Endothelial cell (in vitro differentiated cells): ENCODE results near the gene E4F1. TPM values are rescaled to one million over a fixed set of nuclear protein-coding genes. Genes with fewer than 3 reads are reported as not detected.

Source experiments
- DNase-seq: peaks from one replicate; pipeline ENCODE4 v3.0.0; 2021; ENCODE audit warnings: low spot score
- H3K27ac Mint-ChIP-seq: one replicate; pipeline ENCODE4 v1.8.0; 2021; ENCODE audit warnings: mixed read lengths, inconsistent platforms; ENCODE audit not compliant: unreplicated experiment
- H3K27me3 Mint-ChIP-seq: one replicate; pipeline ENCODE4 v1.8.0; 2021; ENCODE audit warnings: mild to moderate bottlenecking, moderate library complexity, mixed read lengths, inconsistent platforms; ENCODE audit not compliant: unreplicated experiment
- H3K36me3 Mint-ChIP-seq: one replicate; pipeline ENCODE4 v1.8.0; 2021; ENCODE audit warnings: mild to moderate bottlenecking, low read depth, mixed read lengths, inconsistent platforms; ENCODE audit not compliant: unreplicated experiment
- H3K4me1 Mint-ChIP-seq: one replicate; pipeline ENCODE4 v1.8.0; 2021; ENCODE audit warnings: mild to moderate bottlenecking, mixed read lengths, inconsistent platforms; ENCODE audit not compliant: unreplicated experiment
- H3K4me3 Mint-ChIP-seq: one replicate; pipeline ENCODE4 v1.8.0; 2021; ENCODE audit warnings: mild to moderate bottlenecking, mixed read lengths, inconsistent platforms; ENCODE audit not compliant: unreplicated experiment
- H3K9me3 Mint-ChIP-seq: one replicate; pipeline ENCODE4 v1.8.0; 2021; ENCODE audit warnings: mixed read lengths, inconsistent platforms; ENCODE audit not compliant: unreplicated experiment
- total RNA-seq: library from RNA; stranded (reverse); fragmentation: NEBNext Ultra II Directional; extraction: Animal tissue kit (Norgen Biotek cat#: 25700); gene quantifications from one replicate; pipeline ENCODE4 v1.2.1, GENCODE V29; 2021; ENCODE audit not compliant: unreplicated experiment
- TF ChIP-seq, protein P1 (sequence below): fragments of 200-600 bp; sonication (generic); IDR thresholded peaks from one replicate; pipeline ENCODE4 v1.5.0; 2021; ENCODE audit warnings: antibody characterized with exemption; ENCODE audit not compliant: unreplicated experiment

The E4F1 gene
- total RNA-seq, 1 donor from 2014 or later = 35.9 TPM

DNA sequence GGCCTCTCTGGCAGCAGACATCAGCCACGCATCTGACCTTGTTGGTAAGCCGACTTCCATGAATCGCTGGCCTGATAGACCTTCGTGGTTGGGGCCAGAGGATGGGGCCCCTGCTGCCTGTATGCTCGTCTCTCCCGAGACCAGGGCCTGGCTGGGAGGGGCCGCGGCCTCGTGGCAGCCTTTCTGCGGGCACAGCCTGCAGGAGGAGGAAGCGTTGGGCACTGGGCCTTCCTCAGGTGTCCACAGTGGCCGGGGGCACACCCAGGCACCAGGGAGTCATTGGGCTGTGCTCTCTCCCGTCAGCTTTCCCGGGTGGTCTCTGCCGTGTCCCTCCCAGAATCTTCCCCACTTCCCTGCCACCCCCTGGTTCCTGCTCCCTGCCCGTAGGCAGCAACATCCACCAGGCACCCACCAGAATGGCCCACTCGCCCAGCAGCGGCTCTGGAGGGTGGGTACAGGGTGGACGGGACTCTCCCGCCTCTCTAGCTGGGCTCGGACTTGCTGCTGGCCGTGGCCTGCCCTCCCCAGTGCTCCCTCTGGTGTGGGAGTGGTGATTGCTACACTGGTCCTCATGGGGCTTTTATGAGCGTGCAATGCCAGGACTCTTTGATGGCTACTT, 6.3 kb downstream of the E4F1 start:
- TF ChIP-seq, protein P1, sequence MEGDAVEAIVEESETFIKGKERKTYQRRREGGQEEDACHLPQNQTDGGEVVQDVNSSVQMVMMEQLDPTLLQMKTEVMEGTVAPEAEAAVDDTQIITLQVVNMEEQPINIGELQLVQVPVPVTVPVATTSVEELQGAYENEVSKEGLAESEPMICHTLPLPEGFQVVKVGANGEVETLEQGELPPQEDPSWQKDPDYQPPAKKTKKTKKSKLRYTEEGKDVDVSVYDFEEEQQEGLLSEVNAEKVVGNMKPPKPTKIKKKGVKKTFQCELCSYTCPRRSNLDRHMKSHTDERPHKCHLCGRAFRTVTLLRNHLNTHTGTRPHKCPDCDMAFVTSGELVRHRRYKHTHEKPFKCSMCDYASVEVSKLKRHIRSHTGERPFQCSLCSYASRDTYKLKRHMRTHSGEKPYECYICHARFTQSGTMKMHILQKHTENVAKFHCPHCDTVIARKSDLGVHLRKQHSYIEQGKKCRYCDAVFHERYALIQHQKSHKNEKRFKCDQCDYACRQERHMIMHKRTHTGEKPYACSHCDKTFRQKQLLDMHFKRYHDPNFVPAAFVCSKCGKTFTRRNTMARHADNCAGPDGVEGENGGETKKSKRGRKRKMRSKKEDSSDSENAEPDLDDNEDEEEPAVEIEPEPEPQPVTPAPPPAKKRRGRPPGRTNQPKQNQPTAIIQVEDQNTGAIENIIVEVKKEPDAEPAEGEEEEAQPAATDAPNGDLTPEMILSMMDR = no peak
- no peak for DNase-seq
- peaks cover 6% of the 10 kb centered on the region for H3K27me3 Mint-ChIP-seq
- no peaks in the 10 kb centered on the region for H3K36me3 Mint-ChIP-seq
- H3K27ac Mint-ChIP-seq = no peak overlapping the region
- no peak overlapping the region for H3K4me3 Mint-ChIP-seq
- H3K9me3 Mint-ChIP-seq = no peaks in the 10 kb centered on the region
- H3K4me1 Mint-ChIP-seq = no peaks in the 10 kb centered on the region

DNA sequence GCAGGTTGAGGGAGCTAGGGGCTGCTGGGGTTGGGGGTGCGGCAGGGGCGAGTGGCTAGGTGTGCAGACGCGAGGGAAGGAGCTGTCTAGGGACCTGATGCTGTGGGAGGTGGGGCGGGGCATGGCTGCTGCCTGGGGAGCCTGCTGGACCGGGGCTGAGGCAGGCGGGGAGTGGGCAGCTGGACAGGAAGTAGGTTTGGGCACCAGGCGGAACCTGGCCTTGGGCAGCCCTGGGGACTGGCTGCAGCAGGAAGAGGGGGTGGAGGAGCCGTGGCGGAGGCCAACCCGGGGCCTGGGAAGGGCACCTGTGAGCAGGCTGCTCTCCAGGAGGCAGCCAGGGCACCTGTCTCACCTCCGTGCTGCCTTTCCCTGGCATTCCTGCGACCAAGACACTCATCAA, 7.0 kb downstream of the E4F1 start:
- Mint-ChIP-seq H3K27me3 (peaks cover 3% of the 10 kb centered on the region), H3K4me1 (no peaks in the 10 kb centered on the region), H3K36me3 (no peaks in the 10 kb centered on the region), H3K4me3 (no peak overlapping the region), H3K27ac (no peak overlapping the region), H3K9me3 (no peaks in the 10 kb centered on the region)
- TF ChIP-seq, protein P1 = no peak
- no peak for DNase-seq

GRCh38 chr16:2231016-2231931, 7.9 kb downstream of the E4F1 start:
- Mint-ChIP-seq H3K36me3 (no peaks in the 10 kb centered on the region), H3K27me3 (peaks cover 5% of the 10 kb centered on the region), H3K4me1 (no peaks in the 10 kb centered on the region), H3K4me3 (no peak overlapping the region), H3K27ac (no peak overlapping the region), H3K9me3 (no peaks in the 10 kb centered on the region)
- TF ChIP-seq, protein P1 = no peak
- DNase-seq = no peak

DNA sequence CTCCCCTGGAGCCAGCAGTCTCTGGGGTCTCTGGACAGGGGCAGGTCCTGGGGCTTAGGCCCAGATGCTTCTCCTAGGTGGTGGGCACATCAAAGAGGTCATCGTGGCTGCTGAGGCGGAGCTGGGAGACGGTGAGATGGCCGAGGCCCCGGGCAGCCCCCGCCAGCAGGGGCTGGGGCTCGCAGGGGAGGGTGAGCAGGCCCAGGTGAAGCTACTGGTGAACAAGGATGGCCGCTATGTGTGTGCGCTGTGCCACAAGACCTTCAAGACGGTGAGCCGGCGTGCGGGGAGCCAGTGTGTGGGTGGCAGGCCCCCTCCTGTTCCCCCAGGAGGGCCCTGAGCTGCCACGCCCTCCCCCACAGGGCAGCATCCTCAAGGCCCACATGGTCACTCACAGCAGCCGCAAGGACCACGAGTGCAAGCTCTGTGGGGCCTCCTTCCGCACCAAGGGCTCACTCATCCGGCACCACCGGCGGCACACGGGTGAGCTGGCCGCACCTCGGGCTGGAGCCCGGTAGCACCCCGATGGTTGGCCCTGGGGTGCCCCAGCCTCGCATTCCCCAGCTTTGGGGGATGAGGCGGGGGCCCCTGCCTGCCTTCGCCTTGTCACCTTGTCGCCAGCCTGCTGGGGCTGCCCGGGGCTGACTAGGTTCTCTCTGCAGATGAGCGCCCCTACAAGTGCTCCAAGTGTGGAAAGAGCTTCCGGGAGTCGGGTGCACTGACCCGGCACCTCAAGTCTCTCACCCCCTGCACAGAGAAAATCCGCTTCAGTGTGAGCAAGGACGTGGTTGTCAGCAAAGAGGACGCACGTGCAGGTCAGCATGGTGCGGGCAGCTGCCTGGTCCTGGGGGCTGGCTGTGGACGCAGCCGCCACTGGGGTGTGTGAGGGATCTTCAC, 9.0 kb downstream of the E4F1 start:
- H3K27ac Mint-ChIP-seq = no peak overlapping the region
- no peaks in the 10 kb centered on the region for H3K9me3 Mint-ChIP-seq
- no peaks in the 10 kb centered on the region for H3K36me3 Mint-ChIP-seq
- TF ChIP-seq, protein P1 = no peak
- no peak for DNase-seq
- no peak overlapping the region for H3K4me3 Mint-ChIP-seq
- no peaks in the 10 kb centered on the region for H3K4me1 Mint-ChIP-seq
- H3K27me3 Mint-ChIP-seq = peaks cover 5% of the 10 kb centered on the region
